WTC11 (cell line): ENCODE measurements around the gene KSR2. TPM values are rescaled to one million over a fixed set of nuclear protein-coding genes. Genes with fewer than 3 reads are reported as not detected.

ENCODE experiments used
- ATAC-seq: fragments of 200-7000 bp; cut with Tn5 transposase; 2 replicates; pipeline ENCODE4 v1.10.0; 2021; ENCODE audit warnings: mild to moderate bottlenecking, moderate library complexity
- CTCF ChIA-PET: fragments of 300-600 bp; sonication (Branson Sonifier 250); formaldehyde crosslinking; loops from one replicate; lab custom pipeline; 2021; ENCODE audit warnings: antibody characterized with exemption; lab: Charles Lee
- POLR2A ChIA-PET: fragments of 350-600 bp; sonication (Branson Sonifier 250); formaldehyde crosslinking; loops from one replicate; lab custom pipeline; 2021; ENCODE audit warnings: antibody characterized with exemption; lab: Charles Lee
- DNase-seq: peaks from one replicate; pipeline ENCODE4 v3.0.0; 2021; ENCODE audit warnings: low spot score
- H3K27ac Mint-ChIP-seq: 2 replicates; pipeline ENCODE4 v1.8.0; 2021; ENCODE audit warnings: mixed read lengths
- H3K27me3 Mint-ChIP-seq: 2 replicates; pipeline ENCODE4 v1.8.0; 2021; ENCODE audit warnings: low read depth, mild to moderate bottlenecking, moderate library complexity, mixed read lengths
- H3K36me3 Mint-ChIP-seq: 2 replicates; pipeline ENCODE4 v1.8.0; 2021; ENCODE audit warnings: mixed read lengths
- H3K4me1 Mint-ChIP-seq: 2 replicates; pipeline ENCODE4 v1.8.0; 2022; ENCODE audit warnings: mixed read lengths
- H3K4me3 Mint-ChIP-seq: 2 replicates; pipeline ENCODE4 v1.8.0; 2021; ENCODE audit warnings: mild to moderate bottlenecking, moderate library complexity, mixed read lengths
- H3K9me3 Mint-ChIP-seq: 2 replicates; pipeline ENCODE4 v1.8.0; 2021; ENCODE audit warnings: mixed read lengths
- CTCF ChIP-seq: fragments of 200-600 bp; IDR thresholded peaks from 2 replicates; pipeline ENCODE4 v1.8.0; 2022; ENCODE audit warnings: antibody characterized with exemption
- E2F1 ChIP-seq: sonication (generic); formaldehyde crosslinking; IDR thresholded peaks from 2 replicates; pipeline ENCODE4 v1.8.0; 2022; ENCODE audit warnings: mild to moderate bottlenecking, missing genetic modification reagents
- E2F5 ChIP-seq: sonication (generic); formaldehyde crosslinking; IDR thresholded peaks from 2 replicates; pipeline ENCODE4 v1.8.1; 2022; ENCODE audit warnings: mild to moderate bottlenecking, moderate library complexity, missing genetic modification reagents
- EMX1 ChIP-seq: fragments of 250-450 bp; sonication (Bioruptor Pico); IDR thresholded peaks from 2 replicates; pipeline ENCODE4 v1.8.0; 2021; ENCODE audit warnings: mild to moderate bottlenecking
- IRF1 ChIP-seq: sonication (generic); formaldehyde crosslinking; IDR thresholded peaks from 2 replicates; pipeline ENCODE4 v1.8.0; 2023; ENCODE audit warnings: missing genetic modification reagents
- NFE2L1 ChIP-seq: sonication (generic); formaldehyde crosslinking; IDR thresholded peaks from 2 replicates; pipeline ENCODE4 v1.8.1; 2023; ENCODE audit warnings: missing genetic modification reagents
- NFYB ChIP-seq: sonication (generic); formaldehyde crosslinking; conservative IDR thresholded peaks from 2 replicates; pipeline ENCODE4 v1.8.0; 2022; ENCODE audit warnings: low read depth, missing genetic modification reagents
- NR3C1 ChIP-seq: sonication (generic); formaldehyde crosslinking; conservative IDR thresholded peaks from 2 replicates; pipeline ENCODE4 v1.8.1; 2023; ENCODE audit warnings: low read depth, mild to moderate bottlenecking, missing genetic modification reagents
- PRDM15 ChIP-seq: sonication (generic); formaldehyde crosslinking; IDR thresholded peaks from 2 replicates; pipeline ENCODE4 v1.8.0; 2022; ENCODE audit warnings: missing genetic modification reagents
- TCF7 ChIP-seq: sonication (generic); formaldehyde crosslinking; IDR thresholded peaks from 2 replicates; pipeline ENCODE4 v1.8.0; 2022; ENCODE audit warnings: mild to moderate bottlenecking, low read depth, missing genetic modification reagents, moderate library complexity
- TP53 ChIP-seq: sonication (generic); formaldehyde crosslinking; IDR thresholded peaks from 2 replicates; pipeline ENCODE4 v1.8.1; 2023; ENCODE audit warnings: mild to moderate bottlenecking, missing genetic modification reagents
- ZNF281 ChIP-seq: sonication (generic); formaldehyde crosslinking; IDR thresholded peaks from 2 replicates; pipeline ENCODE4 v1.8.0; 2023; ENCODE audit warnings: mild to moderate bottlenecking, missing genetic modification reagents
- ZNF317 ChIP-seq: sonication (generic); formaldehyde crosslinking; IDR thresholded peaks from 2 replicates; pipeline ENCODE4 v1.8.1; 2023; ENCODE audit warnings: low read depth, mild to moderate bottlenecking, moderate library complexity, missing genetic modification reagents, borderline replicate concordance
- total RNA-seq: library from RNA; stranded (reverse); gene quantifications from 3 replicates; pipeline ENCODE4 v1.2.3, GENCODE V29; 2021

Gene KSR2
- total RNA-seq, 1 experiment from 2014 or later: 2.4 TPM

GRCh38 chr12:117587631-117588287 is 381.0 kb downstream of the KSR2 start:
- Mint-ChIP-seq H3K4me1 (peaks cover 39% of the 10 kb centered on the region), H3K27me3 (no peaks in the 10 kb centered on the region), H3K9me3 (peaks cover 8% of the 10 kb centered on the region), H3K36me3 (no peaks in the 10 kb centered on the region), H3K27ac (no peak overlapping the region), H3K4me3 (no peak overlapping the region)
- CTCF ChIA-PET: interaction anchor here (0.5 to 7.2 kb wide), 38 partner anchors 11 to 382 kb away, joined by 3 to 79 read pairs (median 4); partner anchors contain the start of gene NOS1
- peak; percentile 86 for ATAC-seq
- POLR2A ChIA-PET: no interaction called here
- no peak for TF ChIP-seq IRF1 (CRISPR knock-in tag)
- TF ChIP-seq CTCF: peak; percentile 91
- peak; percentile 81 for DNase-seq

- no peaks in the 10 kb centered on the region for H3K9me3 Mint-ChIP-seq
- DNase-seq: no peak
- no peak for TF ChIP-seq ZNF281
- TF ChIP-seq NFYB (CRISPR knock-in tag): no peak
- no peak for TF ChIP-seq ZNF317 (CRISPR knock-in tag)
- peak; percentile 73 for TF ChIP-seq PRDM15 (CRISPR knock-in tag)
- no peak for TF ChIP-seq TCF7 (CRISPR knock-in tag)
- 0 out of 2 replicates have a peak, but pooled peaks have one; percentile 37 for TF ChIP-seq TP53 (CRISPR knock-in tag)
- no peak for TF ChIP-seq NFE2L1
- TF ChIP-seq EMX1 (CRISPR knock-in tag): no peak
- TF ChIP-seq NR3C1 (CRISPR knock-in tag): no peak
- TF ChIP-seq E2F5 (CRISPR knock-in tag): no peak
- no peak for TF ChIP-seq E2F1 (CRISPR knock-in tag)
- peak overlapping the region; percentile 92 for H3K27ac Mint-ChIP-seq
- ChIA-PET CTCF (interaction anchor here (0.8 to 2.7 kb wide), 4 partner anchors 12 to 347 kb away, joined by 3 to 12 read pairs (median 6); no protein-coding TSS in a partner anchor), POLR2A (no interaction called here)
- H3K36me3 Mint-ChIP-seq: no peaks in the 10 kb centered on the region
- H3K4me3 Mint-ChIP-seq: peak overlapping the region; percentile 45
- no peak; the same call in 1 of the 2 replicates for ATAC-seq
- peaks cover 43% of the 10 kb centered on the region for H3K4me1 Mint-ChIP-seq
- no peaks in the 10 kb centered on the region for H3K27me3 Mint-ChIP-seq
Measured at GRCh38 chr12:117583677-117584225, 385.0 kb downstream of the KSR2 start.
